Loucy (cell line): ENCODE results near the gene LCN15.
A peak's percentile ranks its signal among the peaks of the same experiment; 100 is the strongest.

Experiments
- H2AFZ ChIP-seq: fragments of 200-600 bp; sonication (generic); 2 replicates; pipeline ENCODE4 v1.6.0; 2016; ENCODE audit warnings: antibody characterized with exemption, mild to moderate bottlenecking, low read length, moderate library complexity
- H3F3A ChIP-seq: fragments of 200-600 bp; 2 replicates; pipeline ENCODE4 v1.6.0; 2016; ENCODE audit warnings: antibody characterized with exemption, low read depth, mild to moderate bottlenecking
- H3K27me3 ChIP-seq: fragments of 200-600 bp; sonication (generic); 2 replicates; pipeline ENCODE4 v1.6.1; 2014; ENCODE audit warnings: low read length, mild to moderate bottlenecking; ENCODE audit not compliant: insufficient read depth, poor library complexity, severe bottlenecking
- H3K36me3 ChIP-seq: fragments of 200-600 bp; sonication (generic); 2 replicates; pipeline ENCODE4 v1.6.1; 2016; ENCODE audit warnings: low read length; ENCODE audit not compliant: insufficient read depth
- H3K4me1 ChIP-seq: fragments of 200-600 bp; sonication (generic); 2 replicates; pipeline ENCODE4 v1.5.1; 2014; ENCODE audit warnings: low read length, mild to moderate bottlenecking; ENCODE audit not compliant: insufficient read depth, poor library complexity, severe bottlenecking
- H3K4me2 ChIP-seq: fragments of 200-600 bp; sonication (generic); 2 replicates; pipeline ENCODE4 v1.6.0; 2014; ENCODE audit warnings: antibody characterized with exemption, low read length, low read depth, mild to moderate bottlenecking; ENCODE audit not compliant: poor library complexity, severe bottlenecking
- H3K4me3 ChIP-seq: fragments of 200-600 bp; sonication (generic); 2 replicates; pipeline ENCODE4 v1.5.1; 2014; ENCODE audit warnings: low read length, mild to moderate bottlenecking, mixed read lengths; ENCODE audit not compliant: poor library complexity, severe bottlenecking
- H3K79me2 ChIP-seq: fragments of 200-600 bp; sonication (generic); 2 replicates; pipeline ENCODE4 v1.6.1; 2014; ENCODE audit warnings: low read length; ENCODE audit not compliant: insufficient read depth
- H3K9ac ChIP-seq: fragments of 200-600 bp; sonication (generic); 2 replicates; pipeline ENCODE4 v1.6.0; 2014; ENCODE audit warnings: mild to moderate bottlenecking, low read depth, low read length, moderate library complexity; ENCODE audit not compliant: poor library complexity, severe bottlenecking
- H3K9me2 ChIP-seq: fragments of 200-600 bp; sonication (generic); replicated peaks from 2 replicates; pipeline ENCODE4 v1.6.1; 2016; ENCODE audit warnings: low read depth, low read length, mixed read lengths
- H3K9me3 ChIP-seq: fragments of 200-600 bp; sonication (generic); 2 replicates; pipeline ENCODE4 v1.6.1; 2014; ENCODE audit warnings: mild to moderate bottlenecking, antibody characterized with exemption, low read length, low read depth; ENCODE audit not compliant: insufficient read depth
- H4K20me1 ChIP-seq: fragments of 200-600 bp; sonication (generic); 2 replicates; pipeline ENCODE4 v1.6.0; 2014; ENCODE audit warnings: antibody characterized with exemption, low read length, mild to moderate bottlenecking; ENCODE audit not compliant: insufficient read depth, poor library complexity, severe bottlenecking
- EZH2phosphoT487 ChIP-seq: fragments of 200-600 bp; IDR thresholded peaks from 2 replicates; pipeline ENCODE4 v1.6.1; 2018; ENCODE audit warnings: antibody characterized with exemption, mild to moderate bottlenecking, moderate library complexity, borderline replicate concordance
- TF ChIP-seq, protein P1 (sequence below): fragments of 200-600 bp; sonication (generic); conservative IDR thresholded peaks from 2 replicates; pipeline ENCODE4 v1.5.1; 2014; ENCODE audit warnings: mild to moderate bottlenecking, antibody characterized with exemption, low read length

The LCN15 gene

DNA sequence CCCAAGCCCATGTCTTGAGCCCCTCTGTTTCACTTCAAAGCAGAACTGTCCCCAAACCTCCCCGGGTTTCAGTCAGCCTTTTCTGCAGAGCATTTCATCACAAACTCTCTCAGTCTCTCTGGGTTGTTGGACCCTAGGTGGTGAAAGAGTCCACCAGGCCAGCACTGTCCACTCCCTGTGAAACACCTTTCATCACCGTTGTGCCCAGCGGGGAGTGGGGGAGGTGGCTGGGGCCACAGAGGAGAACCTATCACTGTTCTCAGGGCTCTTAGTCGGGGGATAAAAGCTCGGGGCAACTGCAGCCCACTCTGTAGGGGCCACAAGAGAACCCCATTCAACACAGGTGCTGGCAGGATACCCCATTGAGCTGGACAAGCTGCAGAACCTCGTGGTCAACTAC, 38.0 kb upstream of the LCN15 start:
- no peaks in the 10 kb centered on the region for H3K27me3 ChIP-seq
- H3K9me3 ChIP-seq: no peaks in the 10 kb centered on the region
- TF ChIP-seq EZH2phosphoT487: no peak
- TF ChIP-seq, protein P1, sequence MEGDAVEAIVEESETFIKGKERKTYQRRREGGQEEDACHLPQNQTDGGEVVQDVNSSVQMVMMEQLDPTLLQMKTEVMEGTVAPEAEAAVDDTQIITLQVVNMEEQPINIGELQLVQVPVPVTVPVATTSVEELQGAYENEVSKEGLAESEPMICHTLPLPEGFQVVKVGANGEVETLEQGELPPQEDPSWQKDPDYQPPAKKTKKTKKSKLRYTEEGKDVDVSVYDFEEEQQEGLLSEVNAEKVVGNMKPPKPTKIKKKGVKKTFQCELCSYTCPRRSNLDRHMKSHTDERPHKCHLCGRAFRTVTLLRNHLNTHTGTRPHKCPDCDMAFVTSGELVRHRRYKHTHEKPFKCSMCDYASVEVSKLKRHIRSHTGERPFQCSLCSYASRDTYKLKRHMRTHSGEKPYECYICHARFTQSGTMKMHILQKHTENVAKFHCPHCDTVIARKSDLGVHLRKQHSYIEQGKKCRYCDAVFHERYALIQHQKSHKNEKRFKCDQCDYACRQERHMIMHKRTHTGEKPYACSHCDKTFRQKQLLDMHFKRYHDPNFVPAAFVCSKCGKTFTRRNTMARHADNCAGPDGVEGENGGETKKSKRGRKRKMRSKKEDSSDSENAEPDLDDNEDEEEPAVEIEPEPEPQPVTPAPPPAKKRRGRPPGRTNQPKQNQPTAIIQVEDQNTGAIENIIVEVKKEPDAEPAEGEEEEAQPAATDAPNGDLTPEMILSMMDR: no peak
- peaks cover 18% of the 10 kb centered on the region for H3K4me1 ChIP-seq
- H3K9ac ChIP-seq: no peak overlapping the region
- no peaks in the 10 kb centered on the region for H3K9me2 ChIP-seq
- no peaks in the 10 kb centered on the region for H3F3A ChIP-seq
- no peak overlapping the region for H2AFZ ChIP-seq
- peaks cover 19% of the 10 kb centered on the region for H3K79me2 ChIP-seq
- peaks cover 11% of the 10 kb centered on the region for H4K20me1 ChIP-seq
- no peaks in the 10 kb centered on the region for H3K36me3 ChIP-seq
- H3K4me2 ChIP-seq: no peak overlapping the region
- no peak overlapping the region for H3K4me3 ChIP-seq

DNA sequence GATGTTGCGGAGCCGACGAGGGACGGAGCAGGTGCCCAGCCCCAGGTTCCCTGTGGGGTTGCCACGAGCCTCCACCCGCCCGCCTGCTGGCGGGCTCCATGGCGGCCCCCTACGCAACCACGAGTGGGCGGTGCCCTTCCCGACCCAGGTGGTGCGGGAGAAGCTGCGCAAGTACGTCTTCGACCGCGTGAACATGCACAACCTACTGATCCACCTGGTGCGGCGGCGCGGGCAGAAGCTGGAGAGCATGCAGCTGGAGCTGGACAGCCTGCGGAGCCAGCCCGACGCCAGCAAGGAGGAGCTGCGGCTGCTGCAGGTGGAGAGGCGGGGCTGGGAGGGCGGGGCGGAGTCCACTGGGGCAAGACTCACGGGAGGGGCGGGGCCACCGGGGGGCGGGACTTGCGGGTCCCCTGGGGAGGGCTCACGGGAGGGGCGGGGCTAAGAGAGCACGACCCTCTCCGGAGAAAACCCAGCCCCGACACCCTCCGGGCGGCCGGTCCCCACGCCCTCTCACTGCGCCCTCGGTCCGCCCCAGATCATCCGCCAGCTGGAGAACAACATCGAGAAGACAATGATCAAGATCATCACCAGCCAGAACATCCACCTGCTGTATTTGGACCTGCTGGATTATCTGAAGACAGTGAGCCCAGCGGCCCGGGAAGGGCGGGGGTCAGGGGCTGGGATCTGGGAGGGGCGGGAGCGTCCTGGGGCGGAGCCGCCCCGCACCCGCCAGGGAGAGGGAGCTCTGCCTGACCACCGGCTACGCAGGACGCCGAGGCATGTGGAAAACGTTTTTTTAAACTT, 35.7 kb upstream of the LCN15 start:
- peaks cover 5% of the 10 kb centered on the region for H3K4me1 ChIP-seq
- peak overlapping the region; percentile 69 for H3K4me3 ChIP-seq
- no peaks in the 10 kb centered on the region for H3K27me3 ChIP-seq
- H3K79me2 ChIP-seq: no peaks in the 10 kb centered on the region
- peak overlapping the region; percentile 36 for H3K9ac ChIP-seq
- H2AFZ ChIP-seq: peak overlapping the region; percentile 88
- H3K9me3 ChIP-seq: no peaks in the 10 kb centered on the region
- H3K9me2 ChIP-seq: no peaks in the 10 kb centered on the region
- H3F3A ChIP-seq: no peaks in the 10 kb centered on the region
- TF ChIP-seq, protein P1: no peak
- TF ChIP-seq EZH2phosphoT487: no peak
- peak overlapping the region; percentile 82 for H3K4me2 ChIP-seq
- no peaks in the 10 kb centered on the region for H4K20me1 ChIP-seq
- no peaks in the 10 kb centered on the region for H3K36me3 ChIP-seq

DNA sequence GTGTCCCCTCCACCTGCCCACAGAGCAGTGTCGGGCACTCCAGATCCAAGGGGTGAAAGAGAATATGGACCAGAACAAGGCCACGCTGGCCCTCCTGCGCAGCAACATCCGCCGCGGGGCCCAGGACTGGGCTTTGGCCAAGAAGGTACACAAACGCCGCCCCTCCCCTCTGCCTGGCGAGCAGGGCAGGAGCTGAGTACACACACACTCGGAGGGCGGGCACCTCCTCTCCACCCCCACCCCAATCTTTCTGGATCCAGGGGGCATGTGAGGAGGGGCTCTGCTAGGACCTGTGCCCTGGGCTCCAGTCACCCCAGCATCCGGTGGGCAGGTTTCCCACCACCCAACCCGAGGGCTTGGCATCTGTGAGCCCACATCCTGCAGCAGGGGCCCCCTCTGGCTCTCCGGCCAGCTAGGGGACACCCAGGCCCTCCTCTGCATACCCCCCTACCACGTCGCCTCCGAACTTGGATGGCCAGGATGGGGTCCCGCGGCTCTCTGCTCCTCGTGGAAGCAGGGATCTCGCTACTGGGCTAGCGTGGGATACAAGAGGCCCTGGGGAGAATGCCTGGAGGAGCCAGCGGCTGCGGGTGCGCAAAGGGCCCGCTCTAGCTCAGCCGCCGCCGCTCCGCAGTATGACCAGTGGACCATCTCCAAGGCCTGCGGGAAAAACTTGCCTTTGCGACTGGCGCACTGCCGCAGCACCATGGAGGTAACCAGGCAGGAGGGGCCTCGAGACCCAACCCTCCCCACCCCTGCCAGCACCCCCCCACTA, 34.9 kb upstream of the LCN15 start:
- Histone ChIP-seq H3F3A (no peaks in the 10 kb centered on the region), H3K4me3 (peak overlapping the region; percentile 42), H3K27me3 (no peaks in the 10 kb centered on the region), H3K79me2 (no peaks in the 10 kb centered on the region), H4K20me1 (no peaks in the 10 kb centered on the region), H3K4me2 (peak overlapping the region; percentile 82), H3K9me3 (no peaks in the 10 kb centered on the region), H2AFZ (no peak overlapping the region), H3K36me3 (no peaks in the 10 kb centered on the region), H3K9ac (no peak overlapping the region), H3K4me1 (peaks cover 5% of the 10 kb centered on the region), H3K9me2 (no peaks in the 10 kb centered on the region)
- TF ChIP-seq EZH2phosphoT487: no peak
- TF ChIP-seq, protein P1: no peak
